HG02884 (cell line): ENCODE results near the gene ASB7.

ENCODE experiments used
- ATAC-seq: cut with Tn5 transposase; IDR thresholded peaks from one replicate; pipeline ENCODE4 v1.9.1; 2021; ENCODE audit warnings: mild to moderate bottlenecking, moderate library complexity; ENCODE audit not compliant: unreplicated experiment

ASB7 gene

DNA sequence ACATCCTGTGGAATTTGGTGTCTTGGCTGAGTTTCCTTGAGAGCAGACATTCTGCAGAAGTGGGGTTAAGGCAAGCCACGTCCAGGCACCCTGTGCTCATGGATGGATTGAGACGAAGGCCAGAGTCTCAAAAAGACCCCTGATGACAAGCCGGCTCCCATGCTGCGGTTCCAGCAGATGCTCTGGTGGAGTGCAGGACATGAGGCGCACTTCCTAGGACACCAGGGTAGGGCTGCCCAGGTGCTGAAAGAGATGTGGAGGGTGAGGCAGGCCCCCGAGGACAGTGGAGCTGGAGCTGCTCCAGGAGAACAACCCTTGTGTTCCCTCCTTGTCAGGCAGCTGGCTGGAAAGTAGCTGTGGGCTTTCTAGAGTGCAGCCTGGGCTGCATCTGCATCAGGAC, 81.0 kb downstream of the ASB7 start:
- no peak for ATAC-seq

DNA sequence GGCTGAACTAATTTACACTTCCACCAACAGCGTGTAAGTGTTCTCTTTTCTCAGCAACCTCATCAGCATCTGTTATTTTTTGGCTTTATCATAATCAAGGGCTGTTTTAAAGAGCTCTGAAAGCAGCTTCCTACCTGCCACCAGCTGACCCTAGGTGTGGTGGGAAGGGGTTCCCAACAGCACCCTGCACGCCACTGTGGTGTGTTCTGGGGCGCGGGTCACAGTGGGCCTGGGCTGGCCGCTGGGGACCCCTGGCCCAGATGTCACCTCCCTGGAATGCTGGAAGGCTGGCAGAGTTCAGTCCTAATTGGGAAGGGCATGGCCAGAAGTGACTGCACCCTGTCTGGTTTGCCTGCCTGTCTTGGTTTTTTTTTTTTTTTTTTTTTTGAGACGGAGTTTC, 82.2 kb downstream of the ASB7 start:
- no peak for ATAC-seq

DNA sequence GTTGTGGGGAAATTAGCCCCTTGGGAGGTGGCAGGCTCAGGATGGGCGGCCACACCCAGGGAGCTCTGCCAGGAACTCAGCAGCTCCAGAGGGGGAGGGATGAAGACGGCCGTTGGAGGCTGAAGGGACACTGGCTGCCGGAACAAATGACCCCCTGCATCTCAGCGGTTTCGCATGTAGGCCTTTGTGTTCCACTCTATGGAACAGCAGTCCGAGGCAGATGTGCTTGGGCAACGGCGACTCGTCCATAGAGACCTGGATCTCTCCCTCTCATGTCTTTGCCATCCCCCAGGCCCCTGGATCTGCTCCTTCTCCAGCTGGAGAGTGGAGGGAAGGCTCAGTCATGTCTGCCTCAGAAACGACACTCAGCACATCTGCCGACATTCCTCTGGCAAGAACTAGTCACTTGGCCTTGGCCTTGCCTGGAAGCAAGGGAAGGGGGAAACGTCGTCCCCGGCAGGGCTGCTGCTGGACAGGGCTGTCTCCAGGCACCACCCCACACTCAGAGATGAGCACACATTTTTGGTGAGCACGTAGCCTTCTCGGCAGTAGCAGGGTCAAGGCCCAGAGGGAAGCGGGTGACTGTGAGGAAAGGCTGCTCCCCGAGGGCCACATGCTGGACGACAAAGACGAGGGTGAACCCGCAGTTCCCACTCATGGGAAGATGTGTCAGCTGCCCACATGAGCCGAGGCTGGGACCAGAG, 83.8 kb downstream of the ASB7 start:
- ATAC-seq = no peak

- ATAC-seq = no peak
These were observed 84.5 kb downstream of the ASB7 start for GRCh38 chr15:100686725-100687473.

GRCh38 chr15:100687582-100688141, 85.3 kb downstream of the ASB7 start:
- ATAC-seq = no peak

DNA sequence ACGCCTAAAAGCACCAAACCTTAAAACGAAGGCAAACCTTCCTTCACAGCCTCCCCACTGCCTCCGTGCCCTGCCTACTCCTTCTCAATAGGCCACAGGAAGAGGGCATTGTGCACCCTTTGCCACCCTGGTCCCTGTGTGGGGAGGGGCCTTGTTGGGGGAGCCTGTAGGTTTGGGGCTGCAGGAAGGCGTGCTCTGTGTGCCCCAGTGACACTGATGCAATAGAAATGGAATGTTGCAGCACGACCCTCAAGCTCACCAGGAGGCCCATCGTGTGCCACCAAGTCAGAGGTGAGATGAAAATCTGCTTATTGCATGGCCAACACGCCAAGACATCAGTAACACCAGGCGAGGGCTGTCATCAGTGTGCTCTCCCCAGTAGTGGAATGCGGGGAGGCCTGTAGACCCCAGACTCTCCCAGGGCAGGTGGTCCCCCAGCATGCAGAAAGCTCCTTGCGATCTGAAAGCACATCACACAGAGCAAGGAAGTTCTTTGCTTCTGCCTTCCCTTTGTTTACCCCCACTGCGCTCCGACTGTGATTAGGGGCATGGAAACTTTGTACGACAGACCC, 86.2 kb downstream of the ASB7 start:
- no peak for ATAC-seq

- ATAC-seq = no peak
These were observed 86.9 kb downstream of the ASB7 start for GRCh38 chr15:100689131-100689899.

DNA sequence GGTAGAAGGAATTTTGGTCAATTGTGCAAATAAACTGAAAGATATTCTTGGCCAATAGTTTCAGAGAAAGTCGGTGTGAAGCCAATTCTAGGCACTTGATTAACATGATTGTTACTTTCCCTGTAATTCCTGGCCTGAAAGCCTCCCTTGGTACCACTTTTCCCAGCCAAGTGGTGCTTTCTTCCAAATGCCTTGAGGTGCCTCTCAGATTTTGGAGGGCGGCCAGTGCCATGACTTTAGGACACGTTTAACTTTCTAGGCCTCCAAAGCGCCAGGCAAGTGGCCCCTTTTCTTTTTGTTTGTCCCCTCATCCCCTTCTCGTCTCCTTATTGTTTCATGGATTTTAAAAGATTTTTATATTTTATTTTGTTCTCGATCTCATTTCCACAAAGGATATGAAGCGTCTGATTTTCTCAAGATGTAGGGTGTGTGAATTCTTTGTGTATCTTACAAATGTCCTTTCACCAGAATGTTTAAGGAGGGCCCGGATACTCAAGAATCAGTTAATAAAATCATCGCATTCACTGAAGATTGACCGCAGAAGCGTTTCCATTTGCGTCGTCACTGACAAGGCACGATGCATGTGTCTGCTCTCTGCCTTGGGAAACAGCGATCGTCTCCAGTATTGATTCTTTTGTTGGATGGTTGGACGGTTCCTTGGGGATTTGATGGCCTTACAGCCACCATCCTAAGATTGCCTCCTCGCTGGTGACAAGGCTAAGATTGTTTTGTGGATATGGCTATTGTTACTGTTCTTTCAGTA, 87.8 kb downstream of the ASB7 start:
- ATAC-seq = no peak

DNA sequence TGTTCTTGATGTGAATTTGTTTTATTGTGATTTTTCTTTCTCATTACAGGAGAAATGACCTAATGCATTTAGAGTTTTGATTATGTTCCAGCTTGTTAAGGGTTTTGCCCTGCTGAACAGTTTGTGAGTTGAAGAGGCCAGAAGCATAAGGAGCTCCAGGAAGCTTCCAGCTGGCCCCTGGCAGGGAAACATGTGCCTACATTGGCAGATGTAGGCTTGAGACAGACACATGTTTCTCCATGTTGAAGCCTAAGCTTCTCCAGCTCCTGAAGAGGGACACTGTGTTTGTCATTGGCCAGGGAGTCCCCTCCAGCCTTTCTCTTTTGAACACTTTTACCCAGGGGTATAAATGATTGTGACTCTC, 88.4 kb downstream of the ASB7 start:
- no peak for ATAC-seq

DNA sequence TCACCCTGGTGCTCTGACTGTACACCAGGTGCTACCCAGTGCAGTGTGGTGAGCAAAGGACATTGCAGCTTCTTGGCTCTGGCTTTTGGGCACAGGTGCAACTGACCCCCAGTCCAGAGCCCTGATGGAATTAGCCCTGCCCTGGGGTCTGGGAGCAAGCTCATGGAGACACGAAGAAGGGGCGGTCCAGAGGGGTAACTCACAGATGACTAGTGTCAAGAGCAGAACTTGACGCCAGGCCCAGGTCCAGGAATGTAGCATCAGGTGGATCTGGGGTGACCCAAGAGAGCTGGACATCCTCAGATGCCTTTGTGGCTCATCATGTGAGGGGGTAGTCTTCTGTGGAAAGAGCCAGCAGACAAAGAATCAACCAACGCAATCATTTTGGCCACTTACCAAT, 88.9 kb downstream of the ASB7 start:
- no peak for ATAC-seq

GRCh38 chr15:100692246-100692645, 89.9 kb downstream of the ASB7 start:
- no peak for ATAC-seq

DNA sequence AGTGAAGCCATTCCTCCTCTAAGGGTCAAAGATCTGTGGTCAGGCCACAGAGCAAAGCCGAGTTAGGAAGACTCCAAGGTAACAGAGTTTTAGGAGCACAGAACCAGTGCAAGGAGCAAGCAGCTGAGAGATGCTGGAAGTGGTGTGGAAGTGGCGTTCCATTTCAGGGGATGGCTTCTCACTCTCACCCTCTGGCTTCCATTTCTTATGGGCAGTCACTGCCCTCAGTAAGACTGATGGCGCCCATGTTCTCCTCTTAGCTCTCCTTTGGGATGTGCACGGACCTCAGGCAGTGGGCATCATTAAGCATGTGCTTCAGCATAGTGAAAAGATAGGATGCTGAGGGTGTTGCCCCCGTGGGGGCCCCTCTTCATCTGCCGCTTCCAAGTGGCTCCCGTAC, 90.3 kb downstream of the ASB7 start:
- no peak for ATAC-seq

DNA sequence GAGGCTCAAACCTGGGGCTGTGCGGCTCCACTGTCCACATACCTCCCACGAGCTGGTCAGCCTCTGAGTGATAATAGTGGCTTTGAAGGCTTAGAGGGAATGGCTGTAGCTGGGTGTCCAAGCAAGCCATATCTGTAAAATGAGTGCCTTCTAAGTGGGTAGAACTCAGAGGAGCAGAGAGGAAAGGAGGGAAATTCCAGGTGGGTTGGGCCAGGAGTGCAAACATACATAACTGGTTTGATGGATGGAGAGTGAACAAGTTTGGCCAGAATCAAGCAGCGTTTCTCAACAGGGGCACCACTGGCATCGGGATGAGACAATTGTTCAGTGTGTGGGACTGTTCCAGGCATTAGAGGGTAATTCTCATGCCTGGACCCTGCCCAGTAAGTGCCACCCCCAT, 91.1 kb downstream of the ASB7 start:
- no peak for ATAC-seq

GRCh38 chr15:100694381-100695021, 92.1 kb downstream of the ASB7 start:
- ATAC-seq = no peak

DNA sequence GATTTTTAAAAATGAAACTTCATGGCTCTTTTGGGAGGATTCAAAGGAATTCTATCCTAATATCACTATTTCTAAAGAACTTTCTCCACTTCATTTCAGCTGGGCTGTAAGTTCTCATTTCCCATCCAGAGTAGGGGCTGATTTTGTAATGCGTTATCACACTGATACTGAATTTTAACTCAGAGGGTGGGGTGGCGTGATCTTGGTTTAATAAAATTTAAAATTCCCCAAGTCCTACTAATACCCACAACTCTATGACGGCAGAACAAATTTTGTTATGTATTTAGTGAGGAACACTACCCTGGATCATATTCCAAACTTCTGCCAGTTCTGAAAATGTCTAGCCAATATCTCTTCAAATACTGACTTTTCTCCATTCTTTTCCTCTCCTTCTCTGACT, 92.7 kb downstream of the ASB7 start:
- ATAC-seq = no peak

GRCh38 chr15:100696452-100696851, 94.1 kb downstream of the ASB7 start:
- ATAC-seq = no peak
